DND-41 (cell line): Measurements from ENCODE around the gene CCDC171.

Experiments
- ATAC-seq: fragments of 200-7000 bp; cut with Tn5 transposase; 3 replicates; pipeline ENCODE4 v1.9.1; 2021; ENCODE audit warnings: low read depth; ENCODE audit not compliant: insufficient read depth
- DNase-seq: peaks from one replicate; pipeline ENCODE4 v3.0.0-alpha.2; 2020
- H2AFZ ChIP-seq: 2 replicates; pipeline ENCODE4 v1.6.0; 2012; ENCODE audit warnings: low read depth, low read length
- H3K27ac ChIP-seq: 2 replicates; pipeline ENCODE4 v1.5.1; 2012; ENCODE audit warnings: low read length, inconsistent platforms
- H3K27me3 ChIP-seq: fragments of 200-600 bp; sonication (generic); 2 replicates; pipeline ENCODE4 v1.6.0; 2012; ENCODE audit warnings: low read length, mild to moderate bottlenecking, inconsistent platforms; ENCODE audit not compliant: insufficient read depth, poor library complexity
- H3K36me3 ChIP-seq: 2 replicates; pipeline ENCODE4 v1.5.1; 2012; ENCODE audit warnings: low read length, inconsistent platforms; ENCODE audit not compliant: insufficient read depth
- H3K4me1 ChIP-seq: 2 replicates; pipeline ENCODE4 v1.5.1; 2012; ENCODE audit warnings: mild to moderate bottlenecking, low read length; ENCODE audit not compliant: insufficient read depth
- H3K4me2 ChIP-seq: 2 replicates; pipeline ENCODE4 v1.6.0; 2012; ENCODE audit warnings: mild to moderate bottlenecking, moderate library complexity, low read length, inconsistent platforms; ENCODE audit not compliant: insufficient read depth
- H3K4me3 ChIP-seq, 2 experiments: fragments of 200-600 bp in 1 of 2; shearing (Covaris generic) in 1 of 2; 2 replicates each; pipeline ENCODE4 v1.5.1; 2012 to 2016; ENCODE audit warnings: inconsistent platforms in 2 of 2, low read length in 2 of 2, mild to moderate bottlenecking in 2 of 2, low read depth in 1 of 2, moderate library complexity in 1 of 2
- H3K79me2 ChIP-seq: 2 replicates; pipeline ENCODE4 v1.6.0; 2012; ENCODE audit warnings: low read length, inconsistent platforms; ENCODE audit not compliant: insufficient read depth
- H3K9ac ChIP-seq: 2 replicates; pipeline ENCODE4 v1.6.0; 2012; ENCODE audit warnings: low read depth, mild to moderate bottlenecking, inconsistent platforms, low read length, moderate library complexity
- H3K9me3 ChIP-seq: 2 replicates; pipeline ENCODE4 v1.5.1; 2012; ENCODE audit warnings: low read length, moderate library complexity, mild to moderate bottlenecking, inconsistent platforms; ENCODE audit not compliant: insufficient read depth, severe bottlenecking
- H4K20me1 ChIP-seq: 2 replicates; pipeline ENCODE4 v1.6.0; 2012; ENCODE audit warnings: low read length; ENCODE audit not compliant: insufficient read depth
- CTCF ChIP-seq: IDR thresholded peaks from 2 replicates; pipeline ENCODE4 v1.5.1; 2012; ENCODE audit warnings: borderline replicate concordance, low read length, moderate library complexity, mild to moderate bottlenecking; ENCODE audit not compliant: poor library complexity, severe bottlenecking; ENCODE audit errors: extremely low read depth
- EZH2 ChIP-seq: IDR thresholded peaks from 3 replicates; pipeline ENCODE4 v1.6.1; 2012; ENCODE audit warnings: borderline replicate concordance, low read depth, mild to moderate bottlenecking, moderate library complexity, low read length, inconsistent platforms; ENCODE audit not compliant: severe bottlenecking

Gene CCDC171

GRCh38 chr9:16013826-16014225, 461.0 kb downstream of the CCDC171 start:
- DNase-seq, result no peak
- TF ChIP-seq CTCF, result no peak
- no peak for TF ChIP-seq EZH2
- no peak for ATAC-seq

GRCh38 chr9:16022228-16022627, 469.4 kb downstream of the CCDC171 start:
- H3K4me3 ChIP-seq, result no peak overlapping the region
- H4K20me1 ChIP-seq, result no peaks in the 10 kb centered on the region
- TF ChIP-seq CTCF (no peak), EZH2 (no peak)
- no peaks in the 10 kb centered on the region for H3K4me1 ChIP-seq
- DNase-seq (no peak), ATAC-seq (no peak)
- H3K27me3 ChIP-seq, result no peaks in the 10 kb centered on the region
- no peak overlapping the region for H2AFZ ChIP-seq
- H3K9ac ChIP-seq, result no peak overlapping the region
- H3K79me2 ChIP-seq, result no peaks in the 10 kb centered on the region
- H3K36me3 ChIP-seq, result no peaks in the 10 kb centered on the region
- H3K4me2 ChIP-seq, result no peak overlapping the region
- no peak overlapping the region for H3K27ac ChIP-seq
- peaks cover 2% of the 10 kb centered on the region for H3K9me3 ChIP-seq

More at GRCh38 chr9:16013826-16014225, 461.0 kb downstream of the CCDC171 start:
- Histone ChIP-seq H3K4me2 (no peak overlapping the region), H3K4me1 (no peaks in the 10 kb centered on the region), H3K27ac (no peak overlapping the region), H3K36me3 (no peaks in the 10 kb centered on the region), H3K79me2 (no peaks in the 10 kb centered on the region), H2AFZ (no peak overlapping the region), H3K9me3 (peaks cover 2% of the 10 kb centered on the region), H3K4me3 (no peak overlapping the region), H4K20me1 (no peaks in the 10 kb centered on the region), H3K9ac (no peak overlapping the region), H3K27me3 (no peaks in the 10 kb centered on the region)

- Histone ChIP-seq H2AFZ (no peak overlapping the region), H3K9me3 (no peaks in the 10 kb centered on the region), H3K27ac (no peak overlapping the region), H3K4me1 (no peaks in the 10 kb centered on the region; the same call in 1 of the 2 replicates), H3K4me2 (no peak overlapping the region), H3K36me3 (no peaks in the 10 kb centered on the region), H3K27me3 (no peaks in the 10 kb centered on the region), H3K9ac (no peak overlapping the region), H4K20me1 (no peaks in the 10 kb centered on the region), H3K4me3 (no peak overlapping the region), H3K79me2 (no peaks in the 10 kb centered on the region)
- no peak for DNase-seq
- no peak for ATAC-seq
- TF ChIP-seq CTCF (no peak), EZH2 (no peak)
Observed at GRCh38 chr9:16023446-16023845, 470.6 kb downstream of the CCDC171 start.
